H1 (cell line): ENCODE measurements around the gene IFNG-AS1. TPM values are rescaled to one million over a fixed set of nuclear protein-coding genes. Genes with fewer than 3 reads are reported as not detected.

Source experiments
- CTCF ChIA-PET: fragments of 300-600 bp; sonication (Branson Sonifier 250); formaldehyde crosslinking; loops from one replicate; lab custom pipeline; 2021; ENCODE audit not compliant: partially characterized antibody; lab: Charles Lee
- POLR2A ChIA-PET: fragments of 300-600 bp; sonication (Branson Sonifier 250); formaldehyde crosslinking; loops from one replicate; lab custom pipeline; 2021; ENCODE audit warnings: inconsistent platforms; ENCODE audit not compliant: partially characterized antibody; lab: Charles Lee
- DNase-seq, 2 experiments: peaks; one replicate each; pipeline versions ENCODE4 v3.0.0 to v3.0.0-alpha.2; 2010 to 2022; ENCODE audit warnings: low spot score in 2 of 2, low read depth in 1 of 2, mixed read lengths in 1 of 2
- FAIRE-seq: peaks from 2 replicates; lab custom pipeline; 2011; peaks lifted over from hg19 to GRCh38; lab: Jason Lieb, UNC
- H2AFZ ChIP-seq: 2 replicates; pipeline ENCODE4 v1.8.1; 2012; ENCODE audit warnings: low read length, inconsistent platforms
- H2AK5ac ChIP-seq: 2 replicates; pipeline ENCODE4 v1.6.1; 2013; ENCODE audit warnings: low read depth, low read length
- H2BK120ac ChIP-seq: replicated peaks from 2 replicates; pipeline ENCODE3; 2013; ENCODE audit warnings: low read depth, low read length, inconsistent platforms
- H2BK12ac ChIP-seq: 2 replicates; pipeline ENCODE4 v1.6.1; 2013; ENCODE audit warnings: low read depth, low read length
- H2BK15ac ChIP-seq: 2 replicates; pipeline ENCODE4 v1.6.1; 2013; ENCODE audit warnings: low read length
- H2BK20ac ChIP-seq: 2 replicates; pipeline ENCODE4 v1.6.1; 2013; ENCODE audit warnings: low read length
- H2BK5ac ChIP-seq: 2 replicates; pipeline ENCODE4 v1.6.1; 2013; ENCODE audit warnings: low read depth, low read length
- H3K14ac ChIP-seq: 2 replicates; pipeline ENCODE4 v1.6.1; 2013; ENCODE audit warnings: inconsistent platforms; ENCODE audit not compliant: insufficient read length
- H3K18ac ChIP-seq: 2 replicates; pipeline ENCODE4 v1.6.1; 2013; ENCODE audit warnings: low read length; ENCODE audit errors: extremely low read depth
- H3K23ac ChIP-seq: 2 replicates; pipeline ENCODE4 v1.6.1; 2013; ENCODE audit warnings: inconsistent platforms; ENCODE audit not compliant: insufficient read length
- H3K23me2 ChIP-seq: 2 replicates; pipeline ENCODE4 v1.6.1; 2013; ENCODE audit warnings: low read depth, low read length
- H3K27ac ChIP-seq: 2 replicates; pipeline ENCODE4 v1.6.1; 2011; ENCODE audit warnings: low read depth, low read length, inconsistent platforms
- H3K27me3 ChIP-seq, 4 experiments: replicated peaks in 1 of 4; 1 replicate in 1 of 4; 2 replicates in 3 of 4; pipeline versions ENCODE4 v1.6.1 to v1.8.1; 2011 to 2013; ENCODE audit warnings: low read length in 3 of 4, mild to moderate bottlenecking in 3 of 4, inconsistent platforms in 2 of 4, mixed read lengths in 2 of 4, moderate library complexity in 1 of 4; ENCODE audit not compliant: control insufficient read depth in 3 of 4, insufficient read depth in 3 of 4; ENCODE audit errors: extremely low read depth in 1 of 4
- H3K36me3 ChIP-seq, 4 experiments: 2 replicates each; pipeline versions ENCODE4 v1.6.1 to v1.8.1; 2011 to 2013; ENCODE audit warnings: mild to moderate bottlenecking in 4 of 4, low read length in 3 of 4, moderate library complexity in 2 of 4, control low read depth in 1 of 4, inconsistent platforms in 1 of 4; ENCODE audit not compliant: insufficient read depth in 4 of 4, control insufficient read depth in 2 of 4
- H3K4ac ChIP-seq: replicated peaks from 2 replicates; pipeline ENCODE3; 2013; ENCODE audit warnings: low read length, low read depth, mixed read lengths, inconsistent platforms; ENCODE audit not compliant: insufficient read length
- H3K4me1 ChIP-seq, 4 experiments: replicated peaks in 1 of 4; 1 replicate in 1 of 4; 2 replicates in 3 of 4; pipeline versions ENCODE4 v1.6.1 to v1.8.1; 2011 to 2013; ENCODE audit warnings: low read length in 3 of 4, inconsistent platforms in 2 of 4, mixed read lengths in 1 of 4; ENCODE audit not compliant: insufficient read depth in 4 of 4, control insufficient read depth in 3 of 4
- H3K4me2 ChIP-seq, 2 experiments: 2 replicates each; pipeline versions ENCODE4 v1.6.1 to v1.8.1; 2011 to 2013; ENCODE audit warnings: low read depth in 2 of 2, low read length in 2 of 2, control low read depth in 1 of 2, inconsistent platforms in 1 of 2, mild to moderate bottlenecking in 1 of 2; ENCODE audit not compliant: insufficient read depth in 1 of 2
- H3K4me3 ChIP-seq, 4 experiments: fragments of 200-600, 300-600 bp in 1 of 4; sonication (generic), shearing (Covaris generic), sonication (Bioruptor Twin) in 1 of 4; 2 replicates each; pipeline versions ENCODE4 v1.5.1 to v1.8.1; 2011 to 2016; ENCODE audit warnings: low read length in 4 of 4, low read depth in 3 of 4, control low read depth in 2 of 4, inconsistent platforms in 2 of 4, mild to moderate bottlenecking in 2 of 4, mixed read lengths in 1 of 4, moderate library complexity in 1 of 4; ENCODE audit not compliant: insufficient read depth in 2 of 4; ENCODE audit errors: extremely low read depth in 1 of 4
- H3K56ac ChIP-seq: replicated peaks from 2 replicates; pipeline ENCODE3; 2013; ENCODE audit warnings: low read depth, mild to moderate bottlenecking, mixed read lengths, low read length, inconsistent platforms; ENCODE audit not compliant: insufficient read length
- H3K79me1 ChIP-seq: 2 replicates; pipeline ENCODE4 v1.6.1; 2013; ENCODE audit warnings: low read depth, low read length, control low read depth
- H3K79me2 ChIP-seq, 2 experiments: 2 replicates each; pipeline versions ENCODE4 v1.6.1 to v1.8.1; 2012 to 2013; ENCODE audit warnings: low read length in 2 of 2, mild to moderate bottlenecking in 2 of 2, inconsistent platforms in 1 of 2; ENCODE audit not compliant: insufficient read depth in 2 of 2, control insufficient read depth in 1 of 2
- H3K9ac ChIP-seq, 4 experiments: replicated peaks in 1 of 4; 1 replicate in 1 of 4; 2 replicates in 3 of 4; pipeline versions ENCODE4 v1.6.1 to v1.8.1; 2011 to 2013; ENCODE audit warnings: low read depth in 3 of 4, low read length in 3 of 4, control low read depth in 2 of 4, mild to moderate bottlenecking in 2 of 4, moderate library complexity in 2 of 4, inconsistent platforms in 1 of 4; ENCODE audit errors: extremely low read depth in 1 of 4
- H3K9me3 ChIP-seq, 2 experiments: 2 replicates each; pipeline versions ENCODE4 v1.6.1 to v1.8.1; 2012 to 2013; ENCODE audit warnings: mild to moderate bottlenecking in 2 of 2, moderate library complexity in 2 of 2, control low read depth in 1 of 2, inconsistent platforms in 1 of 2, low read depth in 1 of 2, low read length in 1 of 2, mixed read lengths in 1 of 2; ENCODE audit not compliant: insufficient read depth in 2 of 2
- H4K20me1 ChIP-seq, 2 experiments: replicated peaks in 1 of 2; 2 replicates each; pipeline versions ENCODE3 to v1.8.1; 2011 to 2013; ENCODE audit warnings: inconsistent platforms in 2 of 2, low read length in 2 of 2, mild to moderate bottlenecking in 1 of 2; ENCODE audit not compliant: insufficient read depth in 2 of 2, control insufficient read depth in 1 of 2
- H4K5ac ChIP-seq: 2 replicates; pipeline ENCODE4 v1.6.1; 2013; ENCODE audit warnings: low read length, low read depth, mixed read lengths, inconsistent platforms; ENCODE audit not compliant: insufficient read length
- H4K8ac ChIP-seq: 2 replicates; pipeline ENCODE4 v1.8.0; 2013; ENCODE audit warnings: mild to moderate bottlenecking, moderate library complexity, low read length, inconsistent platforms; ENCODE audit not compliant: insufficient read depth; ENCODE audit errors: extremely low read depth
- H4K91ac ChIP-seq: replicated peaks from 2 replicates; pipeline ENCODE3; 2013; ENCODE audit warnings: low read length, mixed read lengths, inconsistent platforms; ENCODE audit not compliant: insufficient read length
- BACH1 ChIP-seq: IDR thresholded peaks from 2 replicates; pipeline ENCODE4 v1.6.1; 2012; ENCODE audit warnings: low read length, improper control_type of control experiment
- CBX5 ChIP-seq: fragments of 300-800, 300-1000 bp; sonication (generic); IDR thresholded peaks from 2 replicates; pipeline ENCODE4 v1.7.1; 2016; ENCODE audit warnings: antibody characterized with exemption, low read length, low read depth
- CBX8 ChIP-seq: fragments of 300-800, 300-1000 bp; sonication (generic); IDR thresholded peaks from 2 replicates; pipeline ENCODE4 v1.7.1; 2016; ENCODE audit warnings: low read depth, low read length, borderline replicate concordance
- CREB1 ChIP-seq: IDR thresholded peaks from 2 replicates; pipeline ENCODE4 v1.6.1; 2012; ENCODE audit warnings: inconsistent platforms
- CTBP2 ChIP-seq: IDR thresholded peaks from 2 replicates; pipeline ENCODE4 v1.7.0; 2011; ENCODE audit warnings: borderline replicate concordance, mild to moderate bottlenecking, moderate library complexity, mixed read lengths, low read length; ENCODE audit not compliant: insufficient read depth, insufficient read length
- EGR1 ChIP-seq: IDR thresholded peaks from 2 replicates; pipeline ENCODE4 v1.6.1; 2011; ENCODE audit warnings: low read depth, low read length, borderline replicate concordance
- FOSL1 ChIP-seq: IDR thresholded peaks from 2 replicates; pipeline ENCODE4 v1.6.1; 2011; ENCODE audit warnings: mild to moderate bottlenecking, low read depth, low read length, moderate library complexity; ENCODE audit not compliant: insufficient read depth
- KDM1A ChIP-seq: fragments of 200-600, 300-600 bp; sonication (generic); IDR thresholded peaks from 2 replicates; pipeline ENCODE4 v1.7.1; 2016; ENCODE audit warnings: mild to moderate bottlenecking, low read length, borderline replicate concordance
- MAX ChIP-seq: IDR thresholded peaks from 2 replicates; pipeline ENCODE4 v1.6.1; 2012; ENCODE audit warnings: inconsistent platforms
- RFX5 ChIP-seq: IDR thresholded peaks from 2 replicates; pipeline ENCODE4 v1.6.1; 2011; ENCODE audit warnings: low read depth, low read length, improper control_type of control experiment, borderline replicate concordance
- SIX5 ChIP-seq: IDR thresholded peaks from 2 replicates; pipeline ENCODE4 v1.6.1; 2011; ENCODE audit warnings: mild to moderate bottlenecking, low read depth, low read length
- SP1 ChIP-seq: IDR thresholded peaks from 2 replicates; pipeline ENCODE4 v1.6.1; 2011; ENCODE audit warnings: low read depth, low read length
- TCF12 ChIP-seq: IDR thresholded peaks from 2 replicates; pipeline ENCODE4 v1.6.1; 2011; ENCODE audit warnings: low read depth, mild to moderate bottlenecking, low read length
- USF2 ChIP-seq: IDR thresholded peaks from 2 replicates; pipeline ENCODE4 v1.6.1; 2011; ENCODE audit warnings: low read length, improper control_type of control experiment
- YY1 ChIP-seq: IDR thresholded peaks from 2 replicates; pipeline ENCODE4 v1.6.1; 2011; ENCODE audit warnings: low read depth, mild to moderate bottlenecking, low read length
- WGBS, 2 experiments: shearing (Covaris generic) in 1 of 2; methylation state at CpG; one replicate each; pipeline versions ENCODE4 v1.1.6 to v1.1.7; 2013 to 2015; ENCODE audit warnings: low lambda C conversion rate in 2 of 2, mixed read lengths in 2 of 2, inconsistent platforms in 1 of 2, low coverage in 1 of 2, missing lambda C conversion rate in 1 of 2; ENCODE audit not compliant: insufficient replicate concordance in 2 of 2, insufficient coverage in 1 of 2, insufficient read length in 1 of 2; ENCODE audit errors: extremely low coverage in 1 of 2, missing lambda C conversion rate in 1 of 2; 5-methylcytosine and 5-hydroxymethylcytosine counted together
- polyA plus RNA-seq, 7 experiments: library from polyadenylated mRNA; depleted of rRNA in 3 of 7; stranded (reverse) in 5 of 7; unstranded in 2 of 7; fragments of >200 nt in 5 of 7; fragments of 200-250 nt in 2 of 7; gene quantifications; 1 replicate in 5 of 7; 2 replicates in 1 of 7; 4 replicates in 1 of 7; pipeline versions ENCODE4 v1.2.1 to v1.2.3, GENCODE V29; 2011 to 2013; ENCODE audit warnings: missing spikeins in 2 of 7, mixed read lengths in 2 of 7
- total RNA-seq: library from RNA; stranded (reverse); fragmentation: NEBNext Ultra II Directional; extraction: Animal tissue kit (Norgen Biotek cat#: 25700); gene quantifications from 2 replicates; pipeline ENCODE4 v1.2.1, GENCODE V29; 2021

Gene IFNG-AS1
- total and polyA plus RNA-seq, 2 of the 8 experiments (the other 6 are each of a cell fraction or from before 2014, with no cell fraction given), result not detected

GRCh38 chr12:68013181-68013580 is 23.9 kb downstream of the IFNG-AS1 start:
- Histone ChIP-seq H3K36me3 (no peaks in the 10 kb centered on the region), H3K27ac (no peak overlapping the region), H2AK5ac (no peak overlapping the region), H3K79me2 (no peaks in the 10 kb centered on the region), H3K23ac (no peak overlapping the region), H3K9me3 (no peaks in the 10 kb centered on the region), H4K5ac (no peak overlapping the region), H2BK5ac (no peak overlapping the region), H3K4me3 (no peak overlapping the region), H3K14ac (no peak overlapping the region), H2BK15ac (no peak overlapping the region), H3K4ac (no peak overlapping the region), H4K8ac (no peak overlapping the region), H2AFZ (no peak overlapping the region), H2BK20ac (no peak overlapping the region), H2BK12ac (no peak overlapping the region), H2BK120ac (no peak overlapping the region), H3K27me3 (no peaks in the 10 kb centered on the region), H3K23me2 (no peaks in the 10 kb centered on the region), H4K20me1 (no peaks in the 10 kb centered on the region), H3K18ac (no peak overlapping the region), H4K91ac (no peak overlapping the region), H3K79me1 (no peaks in the 10 kb centered on the region), H3K56ac (no peak overlapping the region), H3K4me1 (peaks cover 0 to 3% (median 0%) of the 10 kb centered on the region in 4 experiments; a peak in 1 of 7 replicates), H3K9ac (no peak overlapping the region), H3K4me2 (no peak overlapping the region)
- WGBS, 2 experiments, result 82% methylated on average over 1 of the region's 1 CpG; no CpG with 5 or more reads in 1 of the 2 experiments
- ChIA-PET CTCF (interaction anchor here (0.5 kb wide), 1 partner anchor 376 kb away, joined by 3 read pairs; no protein-coding TSS in a partner anchor), POLR2A (no interaction called here)
- DNase-seq (no peak), FAIRE-seq (no peak)
- TF ChIP-seq EGR1, result no peak
- TF ChIP-seq CBX8, result no peak
- TF ChIP-seq YY1, result no peak
- TF ChIP-seq MAX, result no peak
- no peak for TF ChIP-seq RFX5
- no peak for TF ChIP-seq KDM1A
- no peak for TF ChIP-seq USF2
- TF ChIP-seq TCF12, result no peak
- TF ChIP-seq CBX5, result no peak
- no peak for TF ChIP-seq BACH1
- TF ChIP-seq CREB1, result no peak
- TF ChIP-seq FOSL1, result no peak
- no peak for TF ChIP-seq SP1
- no peak for TF ChIP-seq CTBP2
- no peak for TF ChIP-seq SIX5
